Psoas muscle (tissue), 8 donors: ENCODE results near the gene STX16. TPM values are rescaled to one million over a fixed set of nuclear protein-coding genes. Genes with fewer than 3 reads are reported as not detected.
A peak's percentile ranks its signal among the peaks of the same experiment; 100 is the strongest.

Experiments
- ATAC-seq, 4 donors: fragments of 200-7000 bp; cut with Tn5 transposase; one replicate each; pipeline ENCODE4 v1.9.1; 2020; ENCODE audit warnings: moderate library complexity in 3 of 4, mild to moderate bottlenecking in 2 of 4
- DNase-seq, 2 donors: peaks; one replicate each; pipeline ENCODE4 v3.0.0-alpha.2; 2020
- H3K27ac ChIP-seq: fragments of 200-600 bp; one replicate; pipeline ENCODE4 v1.8.0; 2022
- H3K27me3 ChIP-seq, 3 donors: fragments of 200-600 bp in 1 of 3; one replicate each; pipeline versions ENCODE4 v1.6.1 to v1.8.0; 2013 to 2022; ENCODE audit warnings: low read length in 2 of 3, mild to moderate bottlenecking in 2 of 3, moderate library complexity in 1 of 3; ENCODE audit not compliant: insufficient read depth in 3 of 3
- H3K36me3 ChIP-seq, 2 donors: fragments of 200-600 bp in 1 of 2; one replicate each; pipeline versions ENCODE4 v1.6.1 to v1.8.0; 2013 to 2022; ENCODE audit warnings: low read depth in 1 of 2, mild to moderate bottlenecking in 1 of 2, moderate library complexity in 1 of 2; ENCODE audit not compliant: insufficient read depth in 1 of 2
- H3K4me1 ChIP-seq: fragments of 200-600 bp; one replicate; pipeline ENCODE4 v1.8.0; 2022
- H3K4me3 ChIP-seq: fragments of 200-600 bp; one replicate; pipeline ENCODE4 v1.8.0; 2022; ENCODE audit warnings: mild to moderate bottlenecking
- H3K9me3 ChIP-seq: fragments of 200-600 bp; one replicate; pipeline ENCODE4 v1.8.0; 2022
- CTCF ChIP-seq: fragments of 200-600 bp; IDR thresholded peaks from one replicate; pipeline ENCODE4 v1.8.0; 2022; ENCODE audit warnings: antibody characterized with exemption
- WGBS, 3 donors: extraction: QIAGEN DNeasy Blood & Tissue Kit; methylation state at CpG; one replicate each; pipeline versions ENCODE4 v1.1.6 to v1.1.7; 2013; 5-methylcytosine and 5-hydroxymethylcytosine counted together
- intact Hi-C, 2 donors: fragments of 100-400 bp; cut with DNase I; formaldehyde crosslinking; loops; one replicate each; pipeline versions ENCODE4 v1.11.0 to v1.14.2; 2022
- polyA plus RNA-seq, 3 donors: library from polyadenylated mRNA; stranded (reverse); fragments of 200-250 nt; gene quantifications; one replicate each; pipeline ENCODE4 v1.2.3, GENCODE V29; 2013
- total RNA-seq, 4 donors: library from RNA; stranded (reverse); fragmentation: NEBNext Ultra II Directional in 2 of 4; extraction: Animal tissue kit (Norgen Biotek cat#: 25700) in 2 of 4; gene quantifications; one replicate each; pipeline versions ENCODE4 v1.2.1 to v1.2.4, GENCODE V29; 2021 to 2023
- donor health status: healthy with polysubstance abuse.
- donor health status: DM: no; HTN: no; CAD: no; lungs with moderate emphysema.
- donor health status: Bipolar disorder and iron deficiency.
- donor health status: healthy.
- donor health status: DM: yes; HTN: yes; CAD: no.
- donor health status: DM: no; HTN: no; CAD: no.
- donor health status: DM: no; HTN: no; CAD: no.
- donor health status: DM: yes; HTN: yes; CAD: no.

STX16 gene
- total and polyA plus RNA-seq, 7 donors: 17.5 to 58.1 (median 20.0) TPM

GRCh38 chr20:58617158-58617557, 33.9 kb upstream of the STX16 start:
- 93 to 96% (median 93%) methylated on average over 5 of the region's 5 CpGs for WGBS, 3 donors
- H3K9me3 ChIP-seq: no peaks in the 10 kb centered on the region
- no peak for ATAC-seq
- H3K27me3 ChIP-seq: peaks cover 0 to 22% (median 2%) of the 10 kb centered on the region in 3 donors
- DNase-seq: no peak
- H3K36me3 ChIP-seq: no peaks in the 10 kb centered on the region
- no peaks in the 10 kb centered on the region for H3K4me1 ChIP-seq
- no peak overlapping the region for H3K4me3 ChIP-seq
- intact Hi-C loops: no loop called here
- TF ChIP-seq CTCF: no peak
- H3K27ac ChIP-seq: no peak overlapping the region

- no peak for ATAC-seq
- DNase-seq: no peak
- no peak for TF ChIP-seq CTCF
Observed at GRCh38 chr20:58618351-58619076, 32.6 kb upstream of the STX16 start.

GRCh38 chr20:58619077-58619863, 31.8 kb upstream of the STX16 start:
- Histone ChIP-seq H3K36me3 (no peaks in the 10 kb centered on the region), H3K27me3 (peaks cover 0 to 33% (median 2%) of the 10 kb centered on the region in 3 donors), H3K27ac (no peak overlapping the region), H3K9me3 (no peaks in the 10 kb centered on the region), H3K4me1 (no peaks in the 10 kb centered on the region), H3K4me3 (no peak overlapping the region)
- intact Hi-C loops: no loop called here
- ATAC-seq (no peak), DNase-seq (peak in 1 of 2 donors; percentile 32)
- 72 to 78% (median 73%) methylated on average over 22 of the region's 22 CpGs for WGBS, 3 donors
- no peak for TF ChIP-seq CTCF

More at GRCh38 chr20:58618351-58619076, 32.6 kb upstream of the STX16 start:
- Histone ChIP-seq H3K36me3 (no peaks in the 10 kb centered on the region), H3K27ac (no peak overlapping the region), H3K4me1 (no peaks in the 10 kb centered on the region), H3K9me3 (no peaks in the 10 kb centered on the region), H3K4me3 (no peak overlapping the region), H3K27me3 (peaks cover 0 to 33% (median 2%) of the 10 kb centered on the region in 3 donors)
- intact Hi-C loops: no loop called here
- WGBS, 3 donors: 55 to 57% (median 56%) methylated on average over 12 of the region's 12 CpGs

GRCh38 chr20:58619864-58620431, 31.1 kb upstream of the STX16 start:
- DNase-seq (peak in 1 of 2 donors; percentile 21), ATAC-seq (no peak)
- intact Hi-C loops: no loop called here
- Histone ChIP-seq H3K9me3 (no peaks in the 10 kb centered on the region), H3K4me3 (no peak overlapping the region), H3K36me3 (no peaks in the 10 kb centered on the region), H3K27me3 (peaks cover 0 to 33% (median 2%) of the 10 kb centered on the region in 3 donors), H3K27ac (no peak overlapping the region), H3K4me1 (no peaks in the 10 kb centered on the region)
- TF ChIP-seq CTCF: no peak
- WGBS, 3 donors: 79 to 86% (median 83%) methylated on average over 10 to 11 of the region's 11 CpGs
